IMR-90 (cell line): ENCODE data around the gene SSR1. TPM values are rescaled to one million over a fixed set of nuclear protein-coding genes. Genes with fewer than 3 reads are reported as not detected.

Experiments
- ATAC-seq: fragments of 200-7000 bp; cut with Tn5 transposase; 2 replicates; pipeline ENCODE4 v1.9.1; 2020; ENCODE audit warnings: low read depth, mild to moderate bottlenecking, moderate library complexity
- BruUV-seq: library from RNA; stranded (reverse); fragments of 400-500 nt; replicated peaks from 2 replicates; lab custom pipeline; 2021; lab: Mats Ljungman, UMichigan
- CTCF ChIA-PET: fragments of 300-600 bp; formaldehyde crosslinking; extraction: SDS; loops from one replicate; lab custom pipeline; 2021; ENCODE audit warnings: antibody characterized with exemption; lab: Yijun Ruan, JAX
- POLR2A ChIA-PET: fragments of 300-600 bp; sonication (Branson Sonifier 250); formaldehyde crosslinking; loops from one replicate; lab custom pipeline; 2022; ENCODE audit warnings: antibody characterized with exemption; ENCODE audit not compliant: unreplicated experiment; lab: Charles Lee
- DNase-seq: peaks from one replicate; pipeline ENCODE4 v3.0.0; 2013
- H2AFZ ChIP-seq: replicated peaks from 2 replicates; pipeline ENCODE3; 2013; ENCODE audit warnings: low read length, mild to moderate bottlenecking; ENCODE audit not compliant: poor library complexity
- H2AK5ac ChIP-seq: 2 replicates; pipeline ENCODE4 v1.6.1; 2013; ENCODE audit warnings: low read depth, low read length, inconsistent platforms
- H2AK9ac ChIP-seq: replicated peaks from 2 replicates; pipeline ENCODE3; 2013; ENCODE audit warnings: mild to moderate bottlenecking, low read depth, low read length, moderate library complexity; ENCODE audit not compliant: poor library complexity
- H2BK120ac ChIP-seq: 2 replicates; pipeline ENCODE4 v1.6.1; 2013; ENCODE audit warnings: low read depth, low read length, inconsistent platforms
- H2BK15ac ChIP-seq: 3 replicates; pipeline ENCODE4 v1.6.1; 2013; ENCODE audit warnings: low read depth, low read length, inconsistent platforms
- H2BK20ac ChIP-seq: 2 replicates; pipeline ENCODE4 v1.6.1; 2013; ENCODE audit warnings: low read depth, mild to moderate bottlenecking, inconsistent platforms, low read length, moderate library complexity
- H2BK5ac ChIP-seq: 2 replicates; pipeline ENCODE4 v1.6.1; 2013; ENCODE audit warnings: mild to moderate bottlenecking, low read depth, low read length, inconsistent platforms; ENCODE audit not compliant: poor library complexity, severe bottlenecking
- H3K14ac ChIP-seq: replicated peaks from 2 replicates; pipeline ENCODE4 v1.6.1; 2013; ENCODE audit warnings: low read depth, low read length, inconsistent platforms
- H3K18ac ChIP-seq: 2 replicates; pipeline ENCODE4 v1.6.1; 2013; ENCODE audit warnings: low read depth, low read length, control low read depth
- H3K23ac ChIP-seq: 2 replicates; pipeline ENCODE4 v1.6.1; 2013; ENCODE audit warnings: low read depth, low read length, inconsistent platforms
- H3K27ac ChIP-seq: 2 replicates; pipeline ENCODE4 v1.5.1; 2013; ENCODE audit warnings: mild to moderate bottlenecking, control low read depth, low read length; ENCODE audit not compliant: insufficient read depth
- H3K27me3 ChIP-seq: 2 replicates; pipeline ENCODE4 v1.6.1; 2013; ENCODE audit warnings: low read length; ENCODE audit not compliant: control insufficient read depth, insufficient read depth
- H3K36me3 ChIP-seq: 2 replicates; pipeline ENCODE4 v1.6.1; 2013; ENCODE audit warnings: low read length, mixed read lengths; ENCODE audit not compliant: control insufficient read depth, insufficient read depth
- H3K4ac ChIP-seq: 2 replicates; pipeline ENCODE4 v1.6.1; 2013; ENCODE audit warnings: low read depth, low read length, inconsistent platforms
- H3K4me1 ChIP-seq: 2 replicates; pipeline ENCODE4 v1.6.1; 2013; ENCODE audit warnings: low read length, mixed read lengths; ENCODE audit not compliant: control insufficient read depth, insufficient read depth
- H3K4me2 ChIP-seq: 2 replicates; pipeline ENCODE4 v1.6.1; 2013; ENCODE audit warnings: low read depth, mild to moderate bottlenecking, control low read depth, low read length, moderate library complexity
- H3K4me3 ChIP-seq: 2 replicates; pipeline ENCODE4 v1.5.1; 2013; ENCODE audit warnings: low read depth, mild to moderate bottlenecking, control low read depth, low read length, moderate library complexity; ENCODE audit not compliant: insufficient read depth
- H3K56ac ChIP-seq: 2 replicates; pipeline ENCODE4 v1.6.1; 2013; ENCODE audit warnings: low read length, inconsistent platforms; ENCODE audit not compliant: insufficient read depth; ENCODE audit errors: extremely low read depth
- H3K79me1 ChIP-seq, 2 experiments: 2 replicates each; pipeline ENCODE4 v1.6.1; 2013; ENCODE audit warnings: low read length in 2 of 2, inconsistent platforms in 1 of 2, low read depth in 1 of 2
- H3K9ac ChIP-seq: 2 replicates; pipeline ENCODE4 v1.6.1; 2013; ENCODE audit warnings: low read depth, low read length, control low read depth
- H3K9me1 ChIP-seq: 2 replicates; pipeline ENCODE4 v1.6.1; 2013; ENCODE audit warnings: low read length, inconsistent platforms; ENCODE audit not compliant: insufficient read depth
- H3K9me3 ChIP-seq: 2 replicates; pipeline ENCODE4 v1.6.1; 2013; ENCODE audit warnings: low read length; ENCODE audit not compliant: control insufficient read depth, insufficient read depth
- H4K20me1 ChIP-seq: 2 replicates; pipeline ENCODE4 v1.6.1; 2013; ENCODE audit warnings: low read length, inconsistent platforms; ENCODE audit not compliant: insufficient read depth
- H4K5ac ChIP-seq: 2 replicates; pipeline ENCODE4 v1.6.1; 2013; ENCODE audit warnings: mild to moderate bottlenecking, low read depth, low read length, control low read depth
- H4K8ac ChIP-seq, 2 experiments: 2 replicates each; pipeline ENCODE4 v1.6.1; 2013; ENCODE audit warnings: low read depth in 2 of 2, low read length in 2 of 2, control low read depth in 1 of 2, inconsistent platforms in 1 of 2
- H4K91ac ChIP-seq: 2 replicates; pipeline ENCODE4 v1.6.1; 2013; ENCODE audit warnings: low read depth, low read length, inconsistent platforms; ENCODE audit not compliant: insufficient read depth
- BHLHE40 ChIP-seq: fragments of 150-350 bp; IDR thresholded peaks from 2 replicates; pipeline ENCODE4 v1.6.1; 2016; ENCODE audit warnings: mild to moderate bottlenecking, low read depth, low read length
- CEBPB ChIP-seq: IDR thresholded peaks from 2 replicates; pipeline ENCODE4 v1.6.1; 2012; ENCODE audit warnings: low read depth, low read length, improper control_type of control experiment
- CHD1 ChIP-seq: IDR thresholded peaks from 2 replicates; pipeline ENCODE4 v1.6.1; 2012; ENCODE audit warnings: low read depth, low read length, improper control_type of control experiment
- CTCF ChIP-seq: conservative IDR thresholded peaks from 2 replicates; pipeline ENCODE4 v1.5.1; 2012; ENCODE audit warnings: mild to moderate bottlenecking, low read depth, low read length, improper control_type of control experiment
- ELK1 ChIP-seq: fragments of 150-350 bp; IDR thresholded peaks from 2 replicates; pipeline ENCODE4 v1.6.1; 2016; ENCODE audit warnings: low read depth, mild to moderate bottlenecking, low read length, moderate library complexity, borderline replicate concordance
- FOS ChIP-seq: fragments of 150-350 bp; IDR thresholded peaks from 2 replicates; pipeline ENCODE4 v1.6.1; 2016; ENCODE audit warnings: low read depth, low read length
- MAFK ChIP-seq: IDR thresholded peaks from 2 replicates; pipeline ENCODE4 v1.6.1; 2012; ENCODE audit warnings: low read depth, low read length, improper control_type of control experiment
- MAZ ChIP-seq: IDR thresholded peaks from 2 replicates; pipeline ENCODE4 v1.6.1; 2012; ENCODE audit warnings: low read depth, mild to moderate bottlenecking, low read length, improper control_type of control experiment, moderate library complexity, borderline replicate concordance
- MXI1 ChIP-seq: IDR thresholded peaks from 2 replicates; pipeline ENCODE4 v1.6.1; 2012; ENCODE audit warnings: low read depth, mild to moderate bottlenecking, low read length, moderate library complexity, borderline replicate concordance
- NFE2L2 ChIP-seq: fragments of 150-350 bp; IDR thresholded peaks from 2 replicates; pipeline ENCODE4 v1.6.1; 2016; ENCODE audit warnings: low read depth, mild to moderate bottlenecking, low read length
- POLR2A ChIP-seq: IDR thresholded peaks from 2 replicates; pipeline ENCODE4 v1.6.1; 2012; ENCODE audit warnings: mild to moderate bottlenecking, low read depth, low read length
- RAD21 ChIP-seq: IDR thresholded peaks from 2 replicates; pipeline ENCODE4 v1.6.1; 2012; ENCODE audit warnings: low read length, improper control_type of control experiment
- RFX5 ChIP-seq: IDR thresholded peaks from 2 replicates; pipeline ENCODE4 v1.8.0; 2012; ENCODE audit warnings: low read depth, mild to moderate bottlenecking, low read length, moderate library complexity
- SMC3 ChIP-seq: fragments of 150-350 bp; IDR thresholded peaks from 2 replicates; pipeline ENCODE4 v1.6.1; 2016; ENCODE audit warnings: low read depth, mild to moderate bottlenecking, antibody characterized with exemption, low read length, moderate library complexity
- USF2 ChIP-seq: fragments of 150-350 bp; IDR thresholded peaks from 2 replicates; pipeline ENCODE4 v1.6.1; 2017; ENCODE audit warnings: mild to moderate bottlenecking, antibody characterized with exemption, low read length, low read depth
- WGBS, 2 experiments: methylation state at CpG; one replicate each; pipeline versions ENCODE4 v1.1.5 to v1.1.7; 2013; ENCODE audit warnings: missing lambda C conversion rate in 2 of 2; ENCODE audit not compliant: insufficient read length in 1 of 2; ENCODE audit errors: extremely low coverage in 2 of 2; 5-methylcytosine and 5-hydroxymethylcytosine counted together
- dilution Hi-C: fragments of 300-500 bp; cut with HindIII; formaldehyde crosslinking; loops from one replicate; pipeline ENCODE4 v1.14.3; 2018; ENCODE audit warnings: low sequenced_read_pairs; ENCODE audit not compliant: unreplicated experiment
- in situ Hi-C: fragments of 300-500 bp; cut with MboI; formaldehyde crosslinking; loops from 3 replicates; pipeline ENCODE4 v1.14.3; 2019; ENCODE audit warnings: low sequenced_read_pairs, inconsistent platforms, mixed read lengths
- intact Hi-C: fragments of 100-400 bp; cut with micrococcal nuclease; formaldehyde crosslinking; loops from 2 replicates; pipeline ENCODE4 v1.10.0; 2022
- polyA plus RNA-seq, 3 experiments: library from polyadenylated mRNA; depleted of rRNA; stranded (reverse); fragments of >200 nt; gene quantifications; 2 replicates each; pipeline ENCODE4 v1.2.3, GENCODE V29; 2012; ENCODE audit warnings: low replicate concordance in 1 of 3
- total RNA-seq: library from RNA; depleted of rRNA; stranded (reverse); fragments of >200 nt; gene quantifications from 2 replicates; pipeline ENCODE4 v1.2.3, GENCODE V29; 2012

SSR1 gene
- total and polyA plus RNA-seq, 2 of the 4 experiments (the other 2 are of a cell fraction): 110 to 120 TPM

- Histone ChIP-seq H2BK20ac (no peak overlapping the region), H2AK9ac (no peak overlapping the region), H3K36me3 (no peaks in the 10 kb centered on the region), H3K9me1 (no peaks in the 10 kb centered on the region), H2BK15ac (no peak overlapping the region), H3K27me3 (no peaks in the 10 kb centered on the region), H3K23ac (no peak overlapping the region), H3K4me2 (no peak overlapping the region), H4K8ac (no peak overlapping the region), H4K5ac (no peak overlapping the region), H2BK5ac (no peak overlapping the region), H3K18ac (no peak overlapping the region), H3K4ac (no peak overlapping the region), H3K4me1 (no peaks in the 10 kb centered on the region), H2AK5ac (no peak overlapping the region), H3K27ac (no peak overlapping the region), H4K20me1 (no peaks in the 10 kb centered on the region), H3K56ac (no peak overlapping the region), H2BK120ac (no peak overlapping the region), H3K9ac (no peak overlapping the region), H3K4me3 (no peak overlapping the region), H2AFZ (no peak overlapping the region), H3K14ac (no peak overlapping the region), H4K91ac (no peak overlapping the region), H3K79me1 (no peaks in the 10 kb centered on the region), H3K9me3 (no peaks in the 10 kb centered on the region)
- no peak for DNase-seq
- ChIA-PET CTCF (no interaction called here), POLR2A (no interaction called here)
- no peak for ATAC-seq
- BruUV-seq: no TSS peak
- TF ChIP-seq BHLHE40 (no peak), MAZ (no peak), CTCF (no peak), POLR2A (no peak), CEBPB (no peak), SMC3 (no peak), USF2 (no peak), CHD1 (no peak), MXI1 (no peak), ELK1 (no peak), RFX5 (no peak), RAD21 (no peak), MAFK (no peak), NFE2L2 (no peak), FOS (no peak)
- dilution Hi-C loops (no loop called here), intact Hi-C loops (no loop called here), in situ Hi-C loops (no loop called here)
- WGBS, 2 experiments: 73% methylated on average over 3 of the region's 7 CpGs; no CpG with 5 or more reads in 1 of the 2 experiments
These were observed 11.5 kb upstream of the SSR1 start for GRCh38 chr6:7324520-7324919.
